Measurements from ENCODE around the gene ACTN4.
"Not testable (repeated sequence)": the region's sequence is repeated elsewhere in the genome, so short reads cannot be mapped to it uniquely, and the experiment has no call there.

ACTN4 gene

DNA sequence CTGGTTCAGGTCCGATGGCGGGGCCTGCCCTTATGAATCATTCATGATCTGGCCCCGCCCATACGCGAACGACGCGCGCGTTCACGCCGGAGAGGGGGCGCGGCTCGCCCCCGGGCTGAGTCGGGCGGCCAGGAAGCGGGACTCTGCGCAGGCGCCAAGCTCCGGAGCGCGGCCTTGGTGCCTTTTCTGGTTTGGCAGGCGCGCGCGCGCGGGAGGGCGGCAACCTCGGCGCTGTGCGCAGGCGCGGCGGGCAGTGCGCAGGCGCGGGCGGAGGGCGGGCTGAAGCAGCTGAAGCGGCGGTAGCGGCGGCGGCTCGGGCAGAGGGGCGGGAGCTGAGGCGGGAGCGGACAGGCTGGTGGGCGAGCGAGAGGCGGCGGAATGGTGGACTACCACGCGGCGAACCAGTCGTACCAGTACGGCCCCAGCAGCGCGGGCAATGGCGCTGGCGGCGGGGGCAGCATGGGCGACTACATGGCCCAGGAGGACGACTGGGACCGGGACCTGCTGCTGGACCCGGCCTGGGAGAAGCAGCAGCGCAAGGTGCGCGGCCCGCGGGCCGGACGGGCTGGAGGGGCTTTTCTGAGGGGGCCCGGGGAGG is at the start of gene ACTN4:
Gene ACTN4, plus strand, starts transcription at position 282 of the 598 bp plus-strand sequence. Its CDS starts 97 bp downstream, at position 379.
- in situ Hi-C loops (cut with HindIII; ENCODE audit: low sequenced_read_pairs): no loop called here

- in situ Hi-C loops (cut with HindIII; ENCODE audit: low sequenced_read_pairs): no loop called here
These were observed 47.7 kb upstream of the ACTN4 start for GRCh38 chr19:38599722-38600121.

DNA sequence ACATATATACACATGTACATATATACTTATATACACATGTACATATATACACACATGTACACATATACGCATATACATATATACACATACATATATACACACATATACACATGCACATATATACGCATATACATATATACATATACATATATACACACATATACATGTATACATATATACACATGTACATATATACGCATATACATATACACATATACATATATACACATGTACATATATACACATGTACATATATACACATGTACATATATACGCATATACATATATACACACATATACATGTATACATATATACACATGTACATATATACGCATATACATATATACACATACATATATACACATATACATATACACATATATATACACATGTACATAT is 44.6 kb upstream of the ACTN4 start:
- in situ Hi-C loops (cut with HindIII; ENCODE audit: low sequenced_read_pairs): not testable (repeated sequence)

- in situ Hi-C loops (cut with HindIII; ENCODE audit: low sequenced_read_pairs): no loop called here
These were observed 41.3 kb upstream of the ACTN4 start for GRCh38 chr19:38606131-38606530.

DNA sequence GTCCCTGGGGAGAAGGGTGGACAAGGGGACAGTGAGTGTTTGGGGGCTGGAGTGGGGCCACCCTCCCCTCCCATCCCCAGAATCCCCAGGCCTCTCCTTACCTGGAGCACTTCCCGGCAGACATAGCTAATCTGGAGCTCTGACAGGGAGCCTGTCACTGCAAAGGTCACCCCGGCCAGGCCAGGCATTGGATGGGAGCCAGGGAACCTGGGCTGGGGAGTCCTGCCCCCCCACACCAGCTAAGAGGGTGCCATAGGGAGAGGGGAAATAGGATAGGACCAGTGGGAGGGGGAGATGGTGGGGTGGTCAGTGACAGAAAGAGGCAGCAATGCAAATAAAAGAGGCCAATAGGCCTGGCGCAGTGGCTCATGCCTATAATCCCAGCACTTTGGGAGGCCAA is 33.2 kb upstream of the ACTN4 start:
- in situ Hi-C loops (cut with HindIII; ENCODE audit: low sequenced_read_pairs): no loop called here

DNA sequence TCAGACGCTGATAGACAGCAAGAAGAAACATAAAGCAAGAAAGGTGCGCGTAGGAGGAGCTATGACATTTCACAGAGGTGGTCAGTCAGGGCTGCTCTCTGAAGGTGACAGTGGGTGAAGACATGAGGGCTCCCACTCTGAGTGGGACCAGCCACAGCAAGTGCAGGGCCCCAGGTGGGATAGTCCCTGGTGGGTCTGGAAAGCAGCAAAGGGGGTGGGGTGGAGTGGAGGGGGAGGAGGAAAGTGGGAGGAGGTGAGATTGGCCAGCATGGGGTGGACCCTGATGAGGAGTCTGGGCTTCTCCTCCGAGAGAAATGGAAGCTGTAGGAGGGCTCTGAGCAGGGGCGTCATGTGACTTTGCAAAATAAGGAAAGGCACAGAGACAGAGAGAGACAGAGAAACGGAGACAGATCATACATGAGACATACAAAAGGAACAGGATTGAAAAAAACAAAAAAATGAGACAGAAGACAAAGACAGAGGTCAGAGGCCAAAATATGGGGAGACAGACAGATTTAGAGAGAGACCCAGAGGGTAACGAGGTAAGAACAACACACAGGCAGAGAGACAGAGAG is 32.4 kb upstream of the ACTN4 start:
- in situ Hi-C loops (cut with HindIII; ENCODE audit: low sequenced_read_pairs): no loop called here

GRCh38 chr19:38616265-38616664 is 31.2 kb upstream of the ACTN4 start:
- in situ Hi-C loops (cut with HindIII; ENCODE audit: low sequenced_read_pairs): no loop called here

GRCh38 chr19:38617283-38617763 is 30.1 kb upstream of the ACTN4 start:
- in situ Hi-C loops (cut with HindIII; ENCODE audit: low sequenced_read_pairs): no loop called here

GRCh38 chr19:38617764-38618589 is 29.5 kb upstream of the ACTN4 start, which contains the start of gene MAP4K1:
TSS of gene MAP4K1 (minus strand) at chr19:38617953. CDS start at chr19:38617895, 58 bp downstream.
- in situ Hi-C loops (cut with HindIII; ENCODE audit: low sequenced_read_pairs): no loop called here

- in situ Hi-C loops (cut with HindIII; ENCODE audit: low sequenced_read_pairs): no loop called here
These were observed 28.7 kb upstream of the ACTN4 start, which contains the start of gene EIF3K for GRCh38 chr19:38618590-38619360. TSS of gene EIF3K (plus strand) at chr19:38619188. CDS start at chr19:38619269, 81 bp downstream.

- in situ Hi-C loops (cut with HindIII; ENCODE audit: low sequenced_read_pairs): no loop called here
These were observed 27.9 kb upstream of the ACTN4 start for GRCh38 chr19:38619361-38620174.

GRCh38 chr19:38624822-38625221 is 22.6 kb upstream of the ACTN4 start:
- in situ Hi-C loops (cut with HindIII; ENCODE audit: low sequenced_read_pairs): no loop called here

- in situ Hi-C loops (cut with HindIII; ENCODE audit: low sequenced_read_pairs): no loop called here
These were observed 21.0 kb upstream of the ACTN4 start for GRCh38 chr19:38626401-38626800.

DNA sequence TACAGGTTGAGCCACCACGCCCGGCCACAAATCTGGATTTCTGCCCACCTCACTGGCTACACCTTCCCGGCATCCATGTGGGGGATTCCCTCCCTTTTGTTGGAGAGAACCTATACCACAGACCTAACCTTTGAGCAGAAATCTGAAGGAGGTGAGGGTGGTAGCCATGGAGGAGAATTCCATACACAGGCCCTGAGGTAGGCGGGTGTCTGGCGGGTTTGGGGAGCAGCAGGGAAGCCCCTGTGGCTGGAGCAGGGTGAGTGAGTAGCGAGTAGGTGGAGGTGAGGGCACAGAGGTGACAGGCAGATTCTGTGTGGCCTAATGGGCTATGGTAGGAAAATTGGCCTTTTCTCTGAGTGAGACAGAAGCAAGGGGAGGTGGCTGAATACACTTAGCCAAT is 17.9 kb upstream of the ACTN4 start:
- in situ Hi-C loops (cut with HindIII; ENCODE audit: low sequenced_read_pairs): no loop called here

DNA sequence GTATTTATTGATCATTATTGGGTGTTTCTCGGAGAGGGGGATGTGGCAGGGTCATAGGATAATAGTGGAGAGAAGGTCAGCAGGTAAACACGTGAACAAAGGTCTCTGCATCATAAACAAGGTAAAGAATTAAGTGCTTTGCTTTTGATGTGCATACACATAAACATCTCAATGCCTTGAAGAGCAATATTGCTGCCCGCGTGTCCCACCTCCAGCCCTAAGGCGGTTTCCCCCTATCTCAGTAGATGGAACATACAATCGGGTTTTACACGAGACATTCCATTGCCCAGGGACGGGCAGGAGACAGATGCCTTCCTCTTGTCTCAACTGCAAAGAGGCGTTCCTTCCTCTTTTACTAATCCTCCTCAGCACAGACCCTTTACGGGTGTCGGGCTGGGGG is 16.1 kb upstream of the ACTN4 start:
- in situ Hi-C loops (cut with HindIII; ENCODE audit: low sequenced_read_pairs): not testable (repeated sequence)

DNA sequence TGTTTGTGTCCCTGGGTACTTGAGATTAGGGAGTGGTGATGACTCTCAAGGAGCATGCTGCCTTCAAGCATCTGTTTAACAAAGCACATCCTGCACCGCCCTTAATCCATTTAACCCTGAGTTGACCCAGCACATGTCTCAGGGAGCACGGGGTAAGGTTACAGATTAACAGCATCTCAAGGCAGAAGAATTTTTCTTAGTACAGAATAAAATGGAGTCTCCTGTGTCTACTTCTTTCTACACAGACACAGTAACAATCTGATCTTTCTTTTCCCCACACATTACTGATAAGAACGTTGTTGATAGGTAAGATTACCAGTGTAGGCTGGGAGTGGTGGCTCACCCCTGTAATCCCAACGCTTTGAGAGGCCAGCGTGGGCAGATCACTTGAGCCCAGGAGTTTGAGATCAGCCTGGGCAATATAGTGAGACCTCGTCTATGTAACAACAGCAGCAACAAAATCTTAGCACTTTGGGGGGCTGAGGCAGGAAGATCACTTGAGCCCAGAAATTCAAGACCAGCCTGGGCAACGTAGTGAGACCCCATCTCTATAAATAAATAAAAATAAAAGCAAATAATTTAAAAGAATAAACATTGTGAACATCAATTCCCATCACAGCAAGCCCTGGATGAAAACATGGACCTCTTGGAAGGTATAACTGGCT is 15.5 kb upstream of the ACTN4 start:
- in situ Hi-C loops (cut with HindIII; ENCODE audit: low sequenced_read_pairs): not testable (repeated sequence)

DNA sequence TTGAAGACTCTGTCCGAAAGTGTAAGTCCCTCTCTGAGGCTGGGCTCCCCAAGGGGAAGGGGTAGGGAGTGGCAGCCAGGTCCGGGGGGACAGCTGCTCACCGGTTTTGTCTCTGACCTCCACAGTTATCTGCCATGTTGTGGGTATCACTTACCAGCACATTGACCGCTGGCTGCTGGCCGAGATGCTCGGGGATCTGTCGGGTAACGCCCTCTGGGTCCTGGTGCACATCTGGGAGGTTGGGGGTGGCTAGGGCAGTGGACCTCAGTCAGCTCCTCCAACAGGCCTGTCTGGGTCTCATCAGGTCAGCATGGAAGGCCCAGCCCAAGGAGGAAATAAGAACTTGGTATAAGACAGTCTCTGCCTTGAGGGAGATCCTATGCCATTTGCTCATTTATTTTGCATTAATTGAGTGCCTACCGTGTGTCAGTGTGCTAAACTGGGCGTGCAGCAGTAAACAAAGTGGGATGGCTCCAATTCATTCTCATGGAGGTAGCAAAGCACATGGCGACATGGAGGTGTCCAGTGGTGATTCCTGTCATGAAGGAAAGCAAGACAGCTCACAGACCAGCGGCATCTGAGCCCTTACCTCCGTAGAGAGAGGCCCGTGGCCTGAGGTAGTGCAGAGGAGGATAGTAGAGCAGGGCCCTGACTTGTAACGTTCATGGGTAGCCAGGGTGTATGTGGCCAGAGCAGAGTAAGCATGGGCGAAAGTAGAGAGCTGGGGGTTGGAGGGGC is 14.8 kb upstream of the ACTN4 start:
- in situ Hi-C loops (cut with HindIII; ENCODE audit: low sequenced_read_pairs): no loop called here

GRCh38 chr19:38634757-38635482 is 12.5 kb upstream of the ACTN4 start:
- in situ Hi-C loops (cut with HindIII; ENCODE audit: low sequenced_read_pairs): no loop called here

Measured in DLD1 (cell line).